ENCODE results near the gene EVA1B. TPM values are rescaled to one million over a fixed set of nuclear protein-coding genes. Genes with fewer than 3 reads are reported as not detected.

EVA1B gene
- total RNA-seq, 1 experiment from 2014 or later: 5.5 TPM

GRCh38 chr1:36286802-36287201, 36.6 kb downstream of the EVA1B start:
- peaks cover 6% of the 10 kb centered on the region for H3K79me1 ChIP-seq (ENCODE audit: insufficient read depth, low read depth, low read length, poor library complexity, severe bottlenecking)
- no peak overlapping the region for H2AFZ ChIP-seq (ENCODE audit: low read length)
- Mint-ChIP-seq H3K36me3 (ENCODE audit: insufficient read depth in 1 of 3, low read depth in 3 of 3) (peaks cover 47 to 82% (median 78%) of the 10 kb centered on the region in 3 experiments), H3K4me3 (no peak overlapping the region), H3K27ac (no peak overlapping the region; a peak in 1 of 7 replicates), H3K27me3 (ENCODE audit: low read depth) (no peaks in the 10 kb centered on the region), H3K9me3 (no peaks in the 10 kb centered on the region), H3K4me1 (no peaks in the 10 kb centered on the region)
- no peaks in the 10 kb centered on the region for H3K23me2 ChIP-seq (ENCODE audit: insufficient read length, low read depth, low read length, poor library complexity, severe bottlenecking)
- H2BK5ac ChIP-seq (ENCODE audit: insufficient read length, low read length): no peak overlapping the region
- no peak for TF ChIP-seq CTCF (conservative IDR thresholded peaks at IDR 0.05)
- H2AK5ac ChIP-seq (ENCODE audit: insufficient read length, low read length): no peak overlapping the region
- no peak overlapping the region for H3K4me2 ChIP-seq (ENCODE audit: insufficient read depth, insufficient read length, low read length)
- no peak overlapping the region for H2BK20ac ChIP-seq (ENCODE audit: low read depth, low read length, poor library complexity, severe bottlenecking)
- no peak overlapping the region for H3T11ph ChIP-seq (ENCODE audit: low read length)
- H3K27ac ChIP-seq (ENCODE audit: insufficient read length, low read depth, low read length): no peak overlapping the region
- no peak overlapping the region for H3K14ac ChIP-seq (ENCODE audit: insufficient read depth, low read length)
- H2BK120ac ChIP-seq (ENCODE audit: low read depth, low read length, poor library complexity, severe bottlenecking): no peak overlapping the region
- H3K9ac ChIP-seq (ENCODE audit: extremely low read depth, insufficient read length, low read length): no peak overlapping the region
- no peak overlapping the region for H3K18ac ChIP-seq (ENCODE audit: insufficient read length, low read depth, low read length)
- no peaks in the 10 kb centered on the region for H3K9me3 ChIP-seq (ENCODE audit: control insufficient read depth, low read depth, low read length)
- H3K4me1 ChIP-seq (ENCODE audit: insufficient read depth, low read length): no peaks in the 10 kb centered on the region
- DNase-seq: no peak
- no peaks in the 10 kb centered on the region for H3K27me3 ChIP-seq (ENCODE audit: insufficient read depth, low read length)
- H3K23ac ChIP-seq (ENCODE audit: insufficient read length, low read depth, low read length): no peak overlapping the region
- H4K91ac ChIP-seq (ENCODE audit: insufficient read length, low read depth, low read length): no peak overlapping the region
- H4K8ac ChIP-seq (replicated peaks; ENCODE audit: insufficient read length, low read depth, low read length): no peak overlapping the region
- H2BK15ac ChIP-seq (ENCODE audit: low read depth, low read length): no peak overlapping the region
- H4K20me1 ChIP-seq (ENCODE audit: control insufficient read depth, insufficient read depth, insufficient read length): no peaks in the 10 kb centered on the region
- H3K4ac ChIP-seq (ENCODE audit: low read depth, low read length): no peak overlapping the region
- no peak overlapping the region for H2BK12ac ChIP-seq (ENCODE audit: insufficient read length, low read depth, low read length)
- no peak overlapping the region for H4K5ac ChIP-seq (ENCODE audit: insufficient read length, low read depth, low read length)
- H3K56ac ChIP-seq (ENCODE audit: insufficient read length, low read depth, low read length): no peak overlapping the region
- no peaks in the 10 kb centered on the region for H3K79me2 ChIP-seq (ENCODE audit: insufficient read depth, low read length)
- WGBS (ENCODE audit: extremely low coverage, insufficient read length, low lambda C conversion rate): no CpG with 5 or more reads among the region's 13 CpGs

Data from H9 (cell line).